Endothelial cell of umbilical vein (primary cell): ENCODE measurements around the gene NAP1L5. TPM values are rescaled to one million over a fixed set of nuclear protein-coding genes. Genes with fewer than 3 reads are reported as not detected.

Experiments used
- BruUV-seq: library from RNA; stranded (reverse); fragments of 400-500 nt; replicated peaks from 2 replicates; lab custom pipeline; 2021; lab: Mats Ljungman, UMichigan
- CTCF ChIA-PET: fragments of 300-600, 350-600 bp; sonication (Branson Sonifier 250); formaldehyde crosslinking; loops from one replicate; lab custom pipeline; 2021; ENCODE audit warnings: antibody characterized with exemption, inconsistent platforms; lab: Charles Lee
- POLR2A ChIA-PET: fragments of 300-600, 350-600 bp; sonication (Branson Sonifier 250); formaldehyde crosslinking; loops from one replicate; lab custom pipeline; 2021; ENCODE audit warnings: antibody characterized with exemption, inconsistent platforms; lab: Charles Lee
- DNase-seq: peaks from one replicate; pipeline ENCODE4 v3.0.0-alpha.2; 2011; ENCODE audit warnings: low read depth, low spot score
- FAIRE-seq: peaks from 2 replicates; lab custom pipeline; 2011; peaks lifted over from hg19 to GRCh38; lab: Jason Lieb, UNC
- H2AFZ ChIP-seq: 2 replicates; pipeline ENCODE4 v1.6.0; 2012; ENCODE audit warnings: low read depth, low read length, control low read depth, inconsistent platforms
- H3K27ac ChIP-seq: 2 replicates; pipeline ENCODE4 v1.5.1; 2011; ENCODE audit warnings: low read depth, mild to moderate bottlenecking, control low read depth, low read length, moderate library complexity; ENCODE audit not compliant: insufficient read depth
- H3K27me3 ChIP-seq, 2 experiments: 2 replicates each; pipeline versions ENCODE4 v1.6.0 to v1.6.1; 2011; ENCODE audit warnings: low read length in 2 of 2, mixed read lengths in 1 of 2; ENCODE audit not compliant: control insufficient read depth in 2 of 2, insufficient read depth in 2 of 2
- H3K36me3 ChIP-seq, 2 experiments: 2 replicates in 1 of 2; 3 replicates in 1 of 2; pipeline ENCODE4 v1.5.1; 2011; ENCODE audit warnings: low read length in 2 of 2, mild to moderate bottlenecking in 1 of 2, moderate library complexity in 1 of 2; ENCODE audit not compliant: control insufficient read depth in 2 of 2, insufficient read depth in 2 of 2; ENCODE audit errors: extremely low read depth in 1 of 2
- H3K4me1 ChIP-seq: 3 replicates; pipeline ENCODE4 v1.5.1; 2011; ENCODE audit warnings: mild to moderate bottlenecking, low read length; ENCODE audit not compliant: control insufficient read depth, insufficient read depth; ENCODE audit errors: extremely low read depth
- H3K4me2 ChIP-seq: 2 replicates; pipeline ENCODE4 v1.6.1; 2011; ENCODE audit warnings: low read length, control low read depth, mixed read lengths; ENCODE audit not compliant: insufficient read depth
- H3K4me3 ChIP-seq, 3 experiments: fragments of 200-600 bp in 1 of 3; sonication (generic), shearing (Covaris generic) in 1 of 3; replicated peaks in 1 of 3; 2 replicates each; pipeline ENCODE4 v1.5.1; 2011 to 2016; ENCODE audit warnings: control low read depth in 3 of 3, low read length in 3 of 3, mild to moderate bottlenecking in 2 of 3, inconsistent platforms in 1 of 3, low read depth in 1 of 3, moderate library complexity in 1 of 3; ENCODE audit not compliant: insufficient read depth in 1 of 3
- H3K79me2 ChIP-seq: 2 replicates; pipeline ENCODE4 v1.6.0; 2012; ENCODE audit warnings: low read length, inconsistent platforms; ENCODE audit not compliant: control insufficient read depth, insufficient read depth
- H3K9ac ChIP-seq: replicated peaks from 2 replicates; pipeline ENCODE3; 2011; ENCODE audit warnings: low read length, control low read depth; ENCODE audit not compliant: insufficient read depth; ENCODE audit errors: extremely low read depth
- H3K9me1 ChIP-seq: replicated peaks from 3 replicates; pipeline ENCODE4 v1.6.0; 2011; ENCODE audit warnings: mild to moderate bottlenecking, low read length; ENCODE audit not compliant: control insufficient read depth, insufficient read depth; ENCODE audit errors: extremely low read depth
- H3K9me3 ChIP-seq: replicated peaks from 2 replicates; pipeline ENCODE4 v1.5.1; 2012; ENCODE audit warnings: low read length, inconsistent platforms; ENCODE audit not compliant: control insufficient read depth, insufficient read depth
- H4K20me1 ChIP-seq: replicated peaks from 2 replicates; pipeline ENCODE3; 2011; ENCODE audit warnings: mild to moderate bottlenecking, low read length; ENCODE audit not compliant: control insufficient read depth, insufficient read depth; ENCODE audit errors: extremely low read depth
- CTCF ChIP-seq, 2 donors: IDR thresholded peaks; 1 replicate in 1 of 2; 2 replicates in 1 of 2; pipeline ENCODE4 v1.5.1; 2011; ENCODE audit warnings: low read length in 2 of 2, mild to moderate bottlenecking in 2 of 2, moderate library complexity in 2 of 2, control low read depth in 1 of 2, inconsistent platforms in 1 of 2, low read depth in 1 of 2; ENCODE audit not compliant: insufficient read depth in 1 of 2; ENCODE audit errors: extremely low read depth in 1 of 2
- EZH2 ChIP-seq: IDR thresholded peaks from 2 replicates; pipeline ENCODE4 v1.6.1; 2012; ENCODE audit warnings: borderline replicate concordance, low read depth, mild to moderate bottlenecking, moderate library complexity, low read length, inconsistent platforms; ENCODE audit not compliant: severe bottlenecking
- FOS ChIP-seq: IDR thresholded peaks from 2 replicates; pipeline ENCODE4 v1.6.1; 2011; ENCODE audit warnings: mild to moderate bottlenecking, low read length, moderate library complexity, borderline replicate concordance; ENCODE audit not compliant: insufficient read depth
- GATA2 ChIP-seq: IDR thresholded peaks from 2 replicates; pipeline ENCODE4 v1.7.0; 2011; ENCODE audit warnings: low read depth, mild to moderate bottlenecking, moderate library complexity, mixed read lengths, low read length; ENCODE audit not compliant: insufficient read length, insufficient read depth
- JUN ChIP-seq: IDR thresholded peaks from 2 replicates; pipeline ENCODE4 v1.6.1; 2011; ENCODE audit warnings: borderline replicate concordance, low read depth; ENCODE audit not compliant: insufficient read length, insufficient read depth
- MYC ChIP-seq: IDR thresholded peaks from one replicate; pipeline ENCODE4 v1.6.1; 2011; ENCODE audit warnings: mild to moderate bottlenecking, low read depth, low read length
- POLR2A ChIP-seq: IDR thresholded peaks from 2 replicates; pipeline ENCODE4 v1.6.1; 2012; ENCODE audit warnings: low read depth, mild to moderate bottlenecking, control low read depth, low read length
- POLR2AphosphoS5 ChIP-seq: IDR thresholded peaks from 2 replicates; pipeline ENCODE4 v1.6.1; 2012; ENCODE audit warnings: low read depth, mild to moderate bottlenecking, control low read depth, low read length, moderate library complexity; ENCODE audit not compliant: insufficient read depth
- dilution Hi-C: fragments of 300-500 bp; cut with MboI; formaldehyde crosslinking; loops from one replicate; pipeline ENCODE4 v1.15.0; 2019; ENCODE audit warnings: low sequenced_read_pairs; ENCODE audit not compliant: extremely low pct_ligation_motif_present
- intact Hi-C: fragments of 100-400 bp; cut with micrococcal nuclease; formaldehyde crosslinking; loops from one replicate; pipeline ENCODE4 v1.10.0; 2022
- polyA plus RNA-seq, 4 experiments: library from polyadenylated mRNA; depleted of rRNA in 3 of 4; stranded (reverse) in 3 of 4; unstranded in 1 of 4; fragments of >200 nt; gene quantifications; 2 replicates each; pipeline versions ENCODE4 v1.2.1 to v1.2.3, GENCODE V29; 2011 to 2012; ENCODE audit warnings: missing spikeins in 1 of 4
- total RNA-seq: library from RNA; stranded (reverse); gene quantifications from 2 replicates; pipeline ENCODE4 v1.2.3, GENCODE V29; 2021
- TF ChIP-seq, protein P1 (sequence below): IDR thresholded peaks from 2 replicates; pipeline ENCODE4 v1.6.1; 2011; ENCODE audit not compliant: insufficient read depth, insufficient read length

NAP1L5 gene
- total and polyA plus RNA-seq, 2 donors (not counting 3 experiments of a cell fraction or from before 2014, with no cell fraction given), result 3.4 to 6.1 TPM

GRCh38 chr4:88746206-88746605 lies 48.6 kb upstream of the NAP1L5 start:
- DNase-seq (no peak), FAIRE-seq (no peak)
- no peak overlapping the region for H2AFZ ChIP-seq
- H3K4me3 ChIP-seq, result no peak overlapping the region
- no peaks in the 10 kb centered on the region for H3K27me3 ChIP-seq
- H3K9me3 ChIP-seq, result no peaks in the 10 kb centered on the region
- no peaks in the 10 kb centered on the region for H3K79me2 ChIP-seq
- no peak overlapping the region for H3K9ac ChIP-seq
- H3K36me3 ChIP-seq, result peaks cover 0 to 9% of the 10 kb centered on the region in 2 experiments
- H3K4me2 ChIP-seq, result no peak overlapping the region
- TF ChIP-seq EZH2, result no peak
- no peak for TF ChIP-seq POLR2AphosphoS5
- TF ChIP-seq GATA2, result no peak
- no peak for TF ChIP-seq FOS
- TF ChIP-seq MYC, result no peak
- no peak for TF ChIP-seq POLR2A
- TF ChIP-seq CTCF (IDR thresholded peaks at IDR 0.05; ENCODE audit: extremely low read depth in 1 of 2, insufficient read depth in 1 of 2, low read depth in 1 of 2, low read length in 2 of 2), result no peak
- TF ChIP-seq, protein P1, sequence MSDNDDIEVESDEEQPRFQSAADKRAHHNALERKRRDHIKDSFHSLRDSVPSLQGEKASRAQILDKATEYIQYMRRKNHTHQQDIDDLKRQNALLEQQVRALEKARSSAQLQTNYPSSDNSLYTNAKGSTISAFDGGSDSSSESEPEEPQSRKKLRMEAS, result no peak
- no peak for TF ChIP-seq JUN
- dilution Hi-C loops (no loop called here), intact Hi-C loops (no loop called here)
- ChIA-PET POLR2A (no interaction called here), CTCF (interaction anchor here (1.0 to 2.2 kb wide), 4 partner anchors 11 to 44 kb away, joined by 3 to 6 read pairs (median 6); no protein-coding TSS in a partner anchor)
- H4K20me1 ChIP-seq, result no peaks in the 10 kb centered on the region
- H3K4me1 ChIP-seq, result no peaks in the 10 kb centered on the region
- no TSS peak for BruUV-seq
- H3K27ac ChIP-seq, result no peak overlapping the region
- H3K9me1 ChIP-seq, result no peaks in the 10 kb centered on the region
